ENCODE results near the gene HOXB6.
A peak's percentile ranks its signal among the peaks of the same experiment; 100 is the strongest.

Gene HOXB6

DNA sequence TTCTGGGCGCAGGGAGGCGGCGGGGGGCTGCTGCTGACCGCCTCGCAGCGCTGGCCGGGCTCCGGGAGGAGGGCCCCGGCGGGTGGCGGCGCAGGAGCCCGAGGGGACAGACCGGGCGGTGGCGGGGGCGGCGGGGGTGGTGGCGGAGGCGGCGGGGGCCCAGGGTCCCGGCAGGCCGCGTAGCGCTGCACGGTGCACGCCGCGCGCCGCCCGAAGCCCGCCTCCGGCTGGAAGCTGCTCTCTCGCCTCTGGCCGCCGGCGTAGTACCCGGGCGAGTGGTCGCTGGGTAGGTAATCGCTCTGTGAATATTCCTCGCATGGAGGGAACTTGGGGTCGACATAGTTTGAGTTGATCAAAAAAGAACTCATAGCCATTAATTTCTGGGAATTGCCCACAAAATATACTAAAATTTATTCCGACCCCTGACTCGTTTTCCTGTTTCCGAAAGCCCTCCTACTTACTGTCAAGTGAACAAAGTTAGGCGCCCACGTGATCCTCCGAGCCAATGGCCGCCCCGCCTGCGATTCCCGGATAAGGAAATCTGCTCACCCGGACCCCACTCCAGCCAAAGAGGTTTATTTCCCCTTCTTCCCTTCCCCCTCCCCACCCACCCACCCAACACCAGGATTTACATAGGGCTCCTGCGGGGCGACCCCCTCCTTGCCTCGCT lies 26.7 kb downstream of the HOXB6 start, which contains the start of gene HOXB4:
TSS of gene HOXB4 (minus strand) at position 405 of the 670 bp plus-strand sequence. CDS start at position 374, 31 bp downstream.
- Histone ChIP-seq H3K9me3 (ENCODE audit: control insufficient read depth in 1 of 2, low read length in 2 of 2) (no peaks in the 10 kb centered on the region), H3K27me3 (ENCODE audit: control insufficient read depth in 1 of 2, insufficient read depth in 2 of 2, low read length in 2 of 2) (peaks cover 58 to 87% of the 10 kb centered on the region in 2 donors), H3K4me3 (ENCODE audit: low read depth in 1 of 2, low read length in 2 of 2) (peak within 1 kb of the TSS; percentile 57 to 59), H3K36me3 (ENCODE audit: control insufficient read depth in 1 of 2, insufficient read depth in 2 of 2, low read length in 2 of 2) (no peaks in the 10 kb centered on the region), H3K9ac (ENCODE audit: low read depth in 1 of 2, low read length in 2 of 2) (peak within 1 kb of the TSS; percentile 46 to 69), H3K27ac (ENCODE audit: low read depth, low read length) (peak within 1 kb of the TSS; percentile 77), H3K4me1 (ENCODE audit: control insufficient read depth in 1 of 2, insufficient read depth in 2 of 2, low read length in 2 of 2) (peaks cover 0 to 5% of the 10 kb centered on the region in 2 donors)

DNA sequence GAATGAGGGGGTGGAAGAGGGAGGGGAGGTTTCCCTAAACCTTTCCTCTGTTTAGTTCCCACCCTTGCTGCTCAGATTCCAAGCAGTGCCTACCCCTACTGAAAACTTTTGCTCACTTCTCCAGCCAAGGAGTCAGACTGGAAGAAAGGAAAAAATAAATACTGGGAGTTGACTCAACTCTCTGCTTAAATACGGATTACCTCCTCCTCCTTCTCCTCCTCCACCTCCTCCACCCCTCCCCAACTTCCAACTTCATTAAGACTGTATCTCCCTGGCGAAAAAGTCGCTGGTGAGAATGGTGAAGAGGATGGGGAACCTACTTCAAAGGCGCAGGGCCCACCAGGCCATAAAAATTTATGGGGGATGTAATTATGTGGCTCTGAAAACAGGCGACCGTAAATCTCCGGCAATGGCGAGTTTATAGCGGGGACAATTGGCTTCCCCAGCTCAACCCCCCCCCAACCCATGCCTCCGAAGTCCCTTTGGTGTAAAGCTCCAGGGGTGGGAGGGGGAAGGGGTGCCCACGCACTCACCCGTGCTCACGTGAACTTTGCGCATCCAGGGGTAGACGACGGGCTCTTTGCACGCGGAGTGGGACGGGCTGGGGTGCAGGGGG lies 27.3 kb downstream of the HOXB6 start:
- Histone ChIP-seq H3K27me3 (ENCODE audit: control insufficient read depth in 1 of 2, insufficient read depth in 2 of 2, low read length in 2 of 2) (peaks cover 58 to 87% of the 10 kb centered on the region in 2 donors), H3K9me3 (ENCODE audit: control insufficient read depth in 1 of 2, low read length in 2 of 2) (no peaks in the 10 kb centered on the region), H3K9ac (ENCODE audit: low read depth in 1 of 2, low read length in 2 of 2) (peak overlapping the region; percentile 46 to 54), H3K4me3 (ENCODE audit: low read depth in 1 of 2, low read length in 2 of 2) (peak overlapping the region; percentile 52 to 57), H3K36me3 (ENCODE audit: control insufficient read depth in 1 of 2, insufficient read depth in 2 of 2, low read length in 2 of 2) (no peaks in the 10 kb centered on the region), H3K4me1 (ENCODE audit: control insufficient read depth in 1 of 2, insufficient read depth in 2 of 2, low read length in 2 of 2) (peaks cover 0 to 5% of the 10 kb centered on the region in 2 donors), H3K27ac (ENCODE audit: low read depth, low read length) (peak overlapping the region; percentile 57)

DNA sequence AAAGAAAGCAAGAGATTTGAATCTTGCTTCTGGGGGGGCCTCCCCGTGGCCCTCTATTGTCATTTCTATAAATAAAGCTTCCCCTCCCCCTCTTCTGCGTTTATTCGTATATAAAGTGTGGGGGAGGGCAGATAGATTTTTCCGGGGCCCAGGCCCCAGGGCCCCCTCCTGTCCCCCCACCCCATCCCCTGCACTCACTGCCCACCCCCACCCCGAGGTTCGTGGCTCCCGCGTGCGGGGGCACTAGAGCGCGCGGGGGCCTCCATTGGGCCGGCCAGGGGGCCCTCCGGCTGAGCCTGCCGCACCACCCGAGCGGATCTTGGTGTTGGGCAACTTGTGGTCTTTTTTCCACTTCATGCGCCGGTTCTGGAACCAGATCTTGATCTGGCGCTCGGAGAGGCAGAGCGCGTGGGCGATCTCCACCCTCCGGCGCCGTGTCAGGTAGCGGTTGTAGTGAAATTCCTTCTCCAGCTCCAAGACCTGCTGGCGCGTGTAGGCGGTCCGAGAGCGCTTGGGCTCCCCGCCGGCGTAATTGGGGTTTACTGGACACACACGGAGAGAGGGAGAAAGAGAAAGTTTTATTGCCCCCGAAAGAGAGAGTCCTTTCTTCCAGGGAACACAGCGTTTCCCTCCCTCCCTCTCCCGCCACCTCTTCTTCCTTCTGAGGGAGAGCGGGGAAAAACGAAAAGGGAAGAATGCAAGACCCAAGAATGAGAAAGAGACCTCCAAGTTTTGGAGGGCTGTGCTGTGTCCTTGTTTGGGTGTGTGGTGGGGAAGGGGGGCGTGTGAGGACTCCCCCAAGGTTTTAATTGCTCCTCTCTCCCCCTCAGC lies 28.1 kb downstream of the HOXB6 start:
- H3K27ac ChIP-seq (ENCODE audit: low read depth, low read length): peak overlapping the region; percentile 81

DNA sequence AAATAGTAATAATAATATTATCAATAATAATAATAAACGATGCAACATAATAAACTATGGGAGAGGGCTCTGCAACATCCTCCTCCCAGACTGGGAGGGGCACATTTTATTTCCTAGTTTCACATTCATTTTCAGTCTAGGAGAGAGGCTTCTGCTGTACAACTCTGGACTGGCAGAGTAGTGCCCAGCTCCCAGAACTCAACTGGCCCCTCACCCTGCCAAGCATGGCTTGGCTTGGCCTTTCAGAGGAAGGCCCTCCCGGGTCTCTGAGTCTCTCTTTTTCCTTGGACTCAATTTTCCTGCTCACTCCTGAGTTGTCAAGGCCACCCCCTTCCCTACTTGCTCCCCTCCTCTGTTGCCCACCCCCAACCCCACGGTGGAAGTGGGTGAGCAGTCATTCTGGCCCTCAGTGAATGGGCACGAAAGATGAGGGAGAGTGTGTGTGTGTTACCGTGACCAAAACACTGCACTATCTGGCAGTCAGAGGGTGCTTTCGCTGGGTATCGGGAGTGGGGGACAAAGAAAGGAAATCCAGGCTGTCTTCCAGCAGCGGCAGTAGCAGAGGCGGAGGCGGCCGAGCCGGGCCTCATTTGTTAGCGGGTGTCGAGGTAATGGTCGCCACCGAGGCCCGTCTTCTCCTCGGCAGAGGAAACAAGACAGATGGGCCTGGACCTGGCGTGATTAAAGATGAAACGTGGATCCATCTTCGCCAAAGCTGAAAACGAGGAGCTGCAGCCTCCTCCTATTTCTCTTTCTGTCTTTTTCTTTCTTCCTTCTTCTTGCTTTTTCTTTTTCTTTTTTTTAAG lies 28.9 kb downstream of the HOXB6 start:
- no peaks in the 10 kb centered on the region for H3K36me3 ChIP-seq (ENCODE audit: control insufficient read depth in 1 of 2, insufficient read depth in 2 of 2, low read length in 2 of 2)
- H3K27me3 ChIP-seq (ENCODE audit: control insufficient read depth in 1 of 2, insufficient read depth in 2 of 2, low read length in 2 of 2): peaks cover 62 to 87% of the 10 kb centered on the region in 2 donors
- no peaks in the 10 kb centered on the region for H3K9me3 ChIP-seq (ENCODE audit: control insufficient read depth in 1 of 2, low read length in 2 of 2)
- H3K4me1 ChIP-seq (ENCODE audit: control insufficient read depth in 1 of 2, insufficient read depth in 2 of 2, low read length in 2 of 2): peaks cover 0 to 5% of the 10 kb centered on the region in 2 donors
- H3K9ac ChIP-seq (ENCODE audit: low read depth in 1 of 2, low read length in 2 of 2): peak overlapping the region; percentile 3 to 9
- H3K27ac ChIP-seq (ENCODE audit: low read depth, low read length): peak overlapping the region; percentile 81
- H3K4me3 ChIP-seq (ENCODE audit: low read depth in 1 of 2, low read length in 2 of 2): peak overlapping the region in 1 of 2 donors; percentile 9

More for the DNA sequence above, 28.1 kb downstream of the HOXB6 start:
- H3K4me1 ChIP-seq (ENCODE audit: control insufficient read depth in 1 of 2, insufficient read depth in 2 of 2, low read length in 2 of 2): peaks cover 0 to 5% of the 10 kb centered on the region in 2 donors
- peaks cover 62 to 87% of the 10 kb centered on the region in 2 donors for H3K27me3 ChIP-seq (ENCODE audit: control insufficient read depth in 1 of 2, insufficient read depth in 2 of 2, low read length in 2 of 2)
- peak overlapping the region; percentile 46 to 54 for H3K9ac ChIP-seq (ENCODE audit: low read depth in 1 of 2, low read length in 2 of 2)
- H3K9me3 ChIP-seq (ENCODE audit: control insufficient read depth in 1 of 2, low read length in 2 of 2): no peaks in the 10 kb centered on the region
- H3K36me3 ChIP-seq (ENCODE audit: control insufficient read depth in 1 of 2, insufficient read depth in 2 of 2, low read length in 2 of 2): no peaks in the 10 kb centered on the region
- H3K4me3 ChIP-seq (ENCODE audit: low read depth in 1 of 2, low read length in 2 of 2): peak overlapping the region; percentile 52 to 57

DNA sequence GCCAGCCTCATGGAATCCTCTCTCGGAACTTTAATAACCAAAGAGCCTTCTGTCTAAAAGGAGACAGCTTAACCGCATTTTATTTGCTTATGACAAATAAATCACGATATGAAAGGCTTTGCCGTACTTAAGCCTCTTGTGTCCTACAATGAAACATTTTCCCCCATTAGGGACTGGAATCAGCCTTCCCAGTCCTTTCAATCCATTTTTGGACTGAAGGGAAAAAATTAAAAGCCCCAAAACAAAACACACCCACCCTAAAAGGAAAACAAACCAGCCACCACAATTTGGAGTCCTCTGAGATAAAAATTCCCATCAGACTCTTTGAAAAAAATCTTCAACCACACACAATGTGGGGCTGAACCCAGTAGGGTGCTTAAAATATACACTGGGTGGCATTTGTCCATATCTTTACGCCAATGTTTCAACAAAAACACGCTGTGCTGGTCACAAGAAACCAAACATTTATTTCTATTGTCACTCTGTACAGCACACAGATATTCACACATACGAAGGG lies 29.7 kb downstream of the HOXB6 start:
- no peaks in the 10 kb centered on the region for H3K36me3 ChIP-seq (ENCODE audit: control insufficient read depth in 1 of 2, insufficient read depth in 2 of 2, low read length in 2 of 2)
- H3K9ac ChIP-seq (ENCODE audit: low read depth in 1 of 2, low read length in 2 of 2): no peak overlapping the region
- no peak overlapping the region for H3K4me3 ChIP-seq (ENCODE audit: low read depth in 1 of 2, low read length in 2 of 2)
- peak overlapping the region; percentile 30 for H3K27ac ChIP-seq (ENCODE audit: low read depth, low read length)
- H3K27me3 ChIP-seq (ENCODE audit: control insufficient read depth in 1 of 2, insufficient read depth in 2 of 2, low read length in 2 of 2): peaks cover 62 to 87% of the 10 kb centered on the region in 2 donors
- peaks cover 0 to 5% of the 10 kb centered on the region in 2 donors for H3K4me1 ChIP-seq (ENCODE audit: control insufficient read depth in 1 of 2, insufficient read depth in 2 of 2, low read length in 2 of 2)
- no peaks in the 10 kb centered on the region for H3K9me3 ChIP-seq (ENCODE audit: control insufficient read depth in 1 of 2, low read length in 2 of 2)

DNA sequence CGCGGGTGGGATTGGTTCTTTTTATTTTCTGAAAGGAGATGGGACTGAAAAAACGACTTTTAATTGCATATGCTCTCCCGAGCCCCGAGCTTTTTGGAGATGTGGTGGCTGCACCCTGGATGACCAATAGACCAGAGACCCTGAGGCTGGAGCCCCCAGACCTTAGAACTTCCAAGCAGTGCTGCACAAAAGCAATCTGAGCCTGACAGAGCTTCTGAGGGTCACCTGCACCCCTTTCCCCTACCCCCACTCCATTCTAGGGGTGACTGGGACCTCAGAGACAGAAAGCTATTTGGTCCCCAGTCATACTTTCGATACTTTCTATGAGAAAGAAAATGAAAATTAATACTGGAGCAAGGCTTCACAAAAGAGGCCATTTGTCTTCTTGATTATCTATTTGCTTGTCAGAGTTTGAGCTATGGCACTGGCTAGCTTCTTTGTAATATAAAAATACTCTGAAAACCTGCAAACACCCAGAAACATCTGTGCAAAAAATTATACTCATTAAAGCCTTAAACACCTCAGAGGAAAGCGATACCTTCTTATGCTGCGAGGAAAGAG lies 30.2 kb downstream of the HOXB6 start:
- peaks cover 4 to 5% of the 10 kb centered on the region in 2 donors for H3K4me1 ChIP-seq (ENCODE audit: control insufficient read depth in 1 of 2, insufficient read depth in 2 of 2, low read length in 2 of 2)
- no peak overlapping the region for H3K9ac ChIP-seq (ENCODE audit: low read depth in 1 of 2, low read length in 2 of 2)
- peaks cover 64 to 89% of the 10 kb centered on the region in 2 donors for H3K27me3 ChIP-seq (ENCODE audit: control insufficient read depth in 1 of 2, insufficient read depth in 2 of 2, low read length in 2 of 2)

DNA sequence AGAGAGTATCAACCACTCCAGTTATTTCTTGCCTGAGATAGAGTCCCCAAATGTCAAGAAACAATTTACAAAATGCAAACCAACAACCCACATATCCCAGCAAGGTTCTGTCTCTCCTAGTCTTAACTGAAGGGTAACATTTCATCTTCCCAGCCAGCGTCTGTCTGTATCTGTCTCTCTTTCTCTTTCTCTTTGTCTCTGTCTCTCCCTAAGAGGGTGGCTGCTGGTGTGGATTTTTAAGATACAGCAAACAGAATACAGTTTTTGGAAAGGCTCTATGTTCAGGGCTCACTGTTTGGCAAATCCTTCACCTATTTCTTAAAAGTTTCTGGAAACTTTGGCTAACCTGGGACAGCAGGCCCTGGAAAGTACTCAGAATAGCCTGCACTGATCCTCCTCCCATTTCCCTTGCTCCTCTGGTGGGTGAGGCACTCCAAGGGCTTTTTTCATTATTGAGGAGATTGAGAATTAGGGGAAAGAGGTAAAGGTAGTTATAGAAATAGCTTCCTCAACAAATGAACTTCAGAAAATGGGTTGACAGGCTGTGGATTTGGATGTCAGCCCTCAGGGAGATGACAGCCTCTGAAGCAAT lies 32.9 kb downstream of the HOXB6 start:
- peak overlapping the region; percentile 53 to 54 for H3K9ac ChIP-seq (ENCODE audit: low read depth in 1 of 2, low read length in 2 of 2)
- peaks cover 4 to 11% of the 10 kb centered on the region in 2 donors for H3K4me1 ChIP-seq (ENCODE audit: control insufficient read depth in 1 of 2, insufficient read depth in 2 of 2, low read length in 2 of 2)
- peak overlapping the region; percentile 70 for H3K27ac ChIP-seq (ENCODE audit: low read depth, low read length)
- peak overlapping the region; percentile 4 to 53 for H3K4me3 ChIP-seq (ENCODE audit: low read depth in 1 of 2, low read length in 2 of 2)
- peaks cover 72 to 93% of the 10 kb centered on the region in 2 donors for H3K27me3 ChIP-seq (ENCODE audit: control insufficient read depth in 1 of 2, insufficient read depth in 2 of 2, low read length in 2 of 2)
- no peaks in the 10 kb centered on the region for H3K36me3 ChIP-seq (ENCODE audit: control insufficient read depth in 1 of 2, insufficient read depth in 2 of 2, low read length in 2 of 2)
- H3K9me3 ChIP-seq (ENCODE audit: control insufficient read depth in 1 of 2, low read length in 2 of 2): no peaks in the 10 kb centered on the region

More for the DNA sequence above, 30.2 kb downstream of the HOXB6 start:
- Histone ChIP-seq H3K9me3 (ENCODE audit: control insufficient read depth in 1 of 2, low read length in 2 of 2) (no peaks in the 10 kb centered on the region), H3K27ac (ENCODE audit: low read depth, low read length) (no peak overlapping the region), H3K36me3 (ENCODE audit: control insufficient read depth in 1 of 2, insufficient read depth in 2 of 2, low read length in 2 of 2) (no peaks in the 10 kb centered on the region), H3K4me3 (ENCODE audit: low read depth in 1 of 2, low read length in 2 of 2) (peak overlapping the region in 1 of 2 donors; percentile 23)

DNA sequence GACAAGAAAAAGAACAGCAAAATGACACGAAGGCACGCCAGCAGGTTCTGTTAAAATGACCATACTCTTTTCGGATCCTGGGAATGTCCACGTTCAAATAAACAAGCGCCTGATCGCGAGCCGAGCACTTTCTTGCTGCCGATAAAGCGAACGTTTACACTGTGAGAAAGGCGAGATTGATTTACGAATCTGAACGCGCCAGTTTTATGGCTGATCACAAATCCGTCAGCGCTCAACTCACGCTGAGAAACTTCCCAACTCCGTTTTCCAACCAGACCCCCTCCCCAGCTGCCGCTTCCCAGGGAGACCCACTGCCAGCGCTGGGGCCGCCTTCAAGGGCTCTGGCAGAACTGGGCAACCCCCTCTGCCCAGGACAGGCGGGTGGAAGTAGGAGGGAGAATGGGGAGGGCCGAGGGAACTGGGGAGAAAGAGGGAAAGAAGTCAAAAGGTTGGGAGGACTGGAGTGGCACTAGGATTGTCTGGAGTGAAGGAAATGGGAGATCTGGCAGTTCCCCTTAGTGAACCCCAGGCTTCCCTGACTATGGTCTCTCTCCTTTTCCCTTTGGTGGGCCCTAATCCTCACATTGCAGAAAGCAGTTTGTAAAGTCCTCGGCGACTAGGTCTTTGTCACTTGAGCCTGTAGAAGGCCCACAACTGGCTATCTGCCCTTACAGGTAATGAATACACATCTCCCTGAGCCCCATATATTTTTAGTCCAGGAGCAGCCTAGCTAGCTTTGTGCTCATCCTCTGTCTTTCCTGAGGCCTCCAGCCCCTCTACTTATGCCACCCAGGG lies 33.6 kb downstream of the HOXB6 start:
- Histone ChIP-seq H3K4me1 (ENCODE audit: control insufficient read depth in 1 of 2, insufficient read depth in 2 of 2, low read length in 2 of 2) (peaks cover 7 to 15% of the 10 kb centered on the region in 2 donors), H3K27ac (ENCODE audit: low read depth, low read length) (peak overlapping the region; percentile 70), H3K36me3 (ENCODE audit: control insufficient read depth in 1 of 2, insufficient read depth in 2 of 2, low read length in 2 of 2) (no peaks in the 10 kb centered on the region), H3K9me3 (ENCODE audit: control insufficient read depth in 1 of 2, low read length in 2 of 2) (no peaks in the 10 kb centered on the region), H3K4me3 (ENCODE audit: low read depth in 1 of 2, low read length in 2 of 2) (peak overlapping the region; percentile 32 to 53), H3K9ac (ENCODE audit: low read depth in 1 of 2, low read length in 2 of 2) (peak overlapping the region; percentile 53 to 54), H3K27me3 (ENCODE audit: control insufficient read depth in 1 of 2, insufficient read depth in 2 of 2, low read length in 2 of 2) (peaks cover 77 to 95% of the 10 kb centered on the region in 2 donors)

Measured in duodenal mucosa (tissue), 2 donors.